ENCODE data around the gene PPFIBP2.

PPFIBP2 gene

DNA sequence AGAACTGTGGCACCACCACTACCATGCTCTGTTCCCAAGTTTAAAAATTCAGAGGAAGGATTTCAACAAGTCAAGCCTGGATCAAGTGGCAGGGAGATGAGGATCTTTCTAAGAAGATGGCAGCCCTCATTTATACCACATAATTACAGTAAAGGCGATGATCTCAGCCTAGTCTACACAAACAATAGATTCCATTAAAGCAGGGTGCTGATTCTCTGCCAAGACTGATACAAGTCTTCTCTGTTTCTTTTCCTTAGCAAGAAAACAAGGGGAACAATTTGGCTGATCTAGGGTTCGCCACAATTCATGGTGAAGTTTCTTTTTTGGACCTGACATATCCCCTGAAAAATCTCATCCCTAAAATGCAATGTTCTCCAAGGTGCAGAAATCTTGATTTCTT, 73.9 kb downstream of the PPFIBP2 start:
- TF ChIP-seq SP7 (tag by site-specific recombination; IDR thresholded peaks at IDR 0.05) (0 out of 2 replicates have a peak, but pooled peaks have one; percentile 18), ATF2 (tag by site-specific recombination; IDR thresholded peaks at IDR 0.05; ENCODE audit: low read depth) (no peak)
- Histone ChIP-seq H3K9me3 (ENCODE audit: control insufficient read depth, insufficient read depth, low read depth, low read length) (no peaks in the 10 kb centered on the region), H3K27ac (ENCODE audit: extremely low read depth, low read depth, low read length) (no peak overlapping the region), H3K4me3 (ENCODE audit: low read depth, low read length) (no peak overlapping the region), H3K36me3 (ENCODE audit: control insufficient read depth in 2 of 2, insufficient read depth in 1 of 2, low read length in 2 of 2) (no peaks in the 10 kb centered on the region), H3K4me1 (ENCODE audit: control insufficient read depth, insufficient read depth, low read length) (no peaks in the 10 kb centered on the region)
- ChIA-PET POLR2A (no interaction called here), CTCF (interaction anchor here (0.6 to 2.6 kb wide), 3 partner anchors 9 to 365 kb away, joined by 3 to 12 read pairs (median 3); no protein-coding TSS in a partner anchor)

GRCh38 chr11:7589861-7590260, 76.1 kb downstream of the PPFIBP2 start:
- no peak overlapping the region for H3K27ac ChIP-seq (ENCODE audit: extremely low read depth, low read depth, low read length)
- H3K36me3 ChIP-seq (ENCODE audit: control insufficient read depth in 2 of 2, insufficient read depth in 1 of 2, low read length in 2 of 2) = no peaks in the 10 kb centered on the region
- no peaks in the 10 kb centered on the region for H3K9me3 ChIP-seq (ENCODE audit: control insufficient read depth, insufficient read depth, low read depth, low read length)
- CTCF ChIA-PET = interaction anchor here (0.6 to 2.4 kb wide), 7 partner anchors 18 to 1152 kb away, joined by 3 to 14 read pairs (median 5); no protein-coding TSS in a partner anchor
- POLR2A ChIA-PET = no interaction called here
- no peak overlapping the region for H3K4me3 ChIP-seq (ENCODE audit: low read depth, low read length)
- H3K4me1 ChIP-seq (ENCODE audit: control insufficient read depth, insufficient read depth, low read length) = no peaks in the 10 kb centered on the region
- TF ChIP-seq ZNF202 (tag by site-specific recombination; IDR thresholded peaks at IDR 0.05; ENCODE audit: borderline replicate concordance) = no peak

GRCh38 chr11:7590529-7590928, 76.7 kb downstream of the PPFIBP2 start:
- CTCF ChIA-PET = interaction anchor here (1.3 to 2.4 kb wide), 2 partner anchors 19 to 34 kb away, joined by 8 to 14 read pairs; no protein-coding TSS in a partner anchor
- Histone ChIP-seq H3K9me3 (ENCODE audit: control insufficient read depth, insufficient read depth, low read depth, low read length) (no peaks in the 10 kb centered on the region), H3K27ac (ENCODE audit: extremely low read depth, low read depth, low read length) (no peak overlapping the region), H3K4me3 (ENCODE audit: low read depth, low read length) (no peak overlapping the region), H3K4me1 (ENCODE audit: control insufficient read depth, insufficient read depth, low read length) (no peaks in the 10 kb centered on the region), H3K36me3 (ENCODE audit: control insufficient read depth in 2 of 2, insufficient read depth in 1 of 2, low read length in 2 of 2) (no peaks in the 10 kb centered on the region)
- POLR2A ChIA-PET = no interaction called here
- no peak for TF ChIP-seq ZNF629 (tag by site-specific recombination; IDR thresholded peaks at IDR 0.05)
- no peak for TF ChIP-seq ZNF677 (tag by site-specific recombination; IDR thresholded peaks at IDR 0.05)
- no peak for TF ChIP-seq OSR2 (tag by site-specific recombination; IDR thresholded peaks at IDR 0.05)
- TF ChIP-seq, protein P1, sequence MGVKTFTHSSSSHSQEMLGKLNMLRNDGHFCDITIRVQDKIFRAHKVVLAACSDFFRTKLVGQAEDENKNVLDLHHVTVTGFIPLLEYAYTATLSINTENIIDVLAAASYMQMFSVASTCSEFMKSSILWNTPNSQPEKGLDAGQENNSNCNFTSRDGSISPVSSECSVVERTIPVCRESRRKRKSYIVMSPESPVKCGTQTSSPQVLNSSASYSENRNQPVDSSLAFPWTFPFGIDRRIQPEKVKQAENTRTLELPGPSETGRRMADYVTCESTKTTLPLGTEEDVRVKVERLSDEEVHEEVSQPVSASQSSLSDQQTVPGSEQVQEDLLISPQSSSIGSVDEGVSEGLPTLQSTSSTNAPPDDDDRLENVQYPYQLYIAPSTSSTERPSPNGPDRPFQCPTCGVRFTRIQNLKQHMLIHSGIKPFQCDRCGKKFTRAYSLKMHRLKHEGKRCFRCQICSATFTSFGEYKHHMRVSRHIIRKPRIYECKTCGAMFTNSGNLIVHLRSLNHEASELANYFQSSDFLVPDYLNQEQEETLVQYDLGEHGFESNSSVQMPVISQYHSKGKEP (tag by site-specific recombination; IDR thresholded peaks at IDR 0.05) = no peak

DNA sequence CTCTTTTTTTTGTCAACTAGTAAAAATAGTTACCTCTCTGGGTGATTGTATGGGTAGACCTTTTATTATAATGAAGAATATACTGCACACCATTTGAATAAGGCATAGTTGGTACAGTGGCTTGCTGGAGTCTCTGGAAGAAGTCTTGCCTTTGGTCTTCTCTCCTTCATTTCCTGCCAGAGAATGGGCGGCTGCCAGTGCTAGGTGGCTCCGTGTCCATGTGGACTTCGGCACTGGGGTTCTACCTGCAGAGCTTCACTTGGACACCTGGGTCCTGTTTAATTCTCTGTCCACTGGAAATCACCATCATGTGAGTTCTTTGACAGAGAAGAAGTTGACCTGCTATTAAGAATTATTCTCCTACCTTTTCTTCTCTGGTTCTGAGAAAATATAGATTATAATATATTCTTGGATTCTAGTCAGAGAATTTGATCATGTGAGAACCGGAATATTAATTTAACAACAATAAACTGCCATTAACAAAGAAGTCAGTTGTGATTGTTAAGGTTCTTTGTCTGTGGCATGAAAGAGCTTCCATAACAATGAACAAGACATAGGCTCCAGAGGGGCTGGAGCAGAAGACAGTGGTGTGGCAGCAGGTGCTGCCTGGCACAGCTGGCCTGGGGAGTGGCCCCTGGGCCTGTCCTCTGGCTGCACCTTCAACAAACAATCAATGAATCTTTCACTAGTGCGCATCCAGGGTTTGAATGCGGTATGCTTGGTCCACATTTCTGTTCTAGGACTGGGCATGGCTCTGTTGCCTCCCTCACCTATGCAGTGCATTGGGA, 77.5 kb downstream of the PPFIBP2 start:
- ChIA-PET CTCF (interaction anchor here (0.6 to 1.4 kb wide), 4 partner anchors 9 to 493 kb away, joined by 3 to 4 read pairs (median 3); no protein-coding TSS in a partner anchor), POLR2A (no interaction called here)
- Histone ChIP-seq H3K36me3 (ENCODE audit: control insufficient read depth in 2 of 2, insufficient read depth in 1 of 2, low read length in 2 of 2) (no peaks in the 10 kb centered on the region), H3K27ac (ENCODE audit: extremely low read depth, low read depth, low read length) (no peak overlapping the region), H3K4me3 (ENCODE audit: low read depth, low read length) (no peak overlapping the region), H3K4me1 (ENCODE audit: control insufficient read depth, insufficient read depth, low read length) (no peaks in the 10 kb centered on the region), H3K9me3 (ENCODE audit: control insufficient read depth, insufficient read depth, low read depth, low read length) (no peaks in the 10 kb centered on the region)
- TF ChIP-seq ZNF623 (tag by site-specific recombination; IDR thresholded peaks at IDR 0.05) (no peak), KLF8 (tag by site-specific recombination; IDR thresholded peaks at IDR 0.05) (no peak), MYNN (tag by site-specific recombination; IDR thresholded peaks at IDR 0.05; ENCODE audit: borderline replicate concordance) (no peak), ZNF561 (tag by site-specific recombination; IDR thresholded peaks at IDR 0.05; ENCODE audit: borderline replicate concordance) (no peak), ZNF560 (tag by site-specific recombination; IDR thresholded peaks at IDR 0.05; ENCODE audit: borderline replicate concordance) (no peak), ZNF423 (tag by site-specific recombination; IDR thresholded peaks at IDR 0.05) (no peak), ZNF626 (tag by site-specific recombination; IDR thresholded peaks at IDR 0.05) (no peak), ATF2 (tag by site-specific recombination; IDR thresholded peaks at IDR 0.05; ENCODE audit: low read depth) (no peak), TRIM28 (IDR thresholded peaks at IDR 0.05; ENCODE audit: borderline replicate concordance, low read length) (no peak), ZNF10 (tag by site-specific recombination; IDR thresholded peaks at IDR 0.05) (no peak)

Data from HEK293 (cell line).